T-cell (primary cell): ENCODE data around the gene ARHGEF4. TPM values are rescaled to one million over a fixed set of nuclear protein-coding genes. Genes with fewer than 3 reads are reported as not detected.

Experiments used
- ATAC-seq, 4 experiments: fragments of 200-7000 bp in 3 of 4; fragments of 150-1000 bp in 1 of 4; cut with Tn5 transposase; replicated peaks in 1 of 4; 1 replicate in 3 of 4; 2 replicates in 1 of 4; pipeline ENCODE4 v1.10.0; 2021; ENCODE audit warnings: moderate library complexity in 3 of 4, mild to moderate bottlenecking in 2 of 4, moderate number of reproducible peaks in 1 of 4
- CTCF ChIA-PET, 2 donors: fragments of 300-600 bp; sonication (Branson Sonifier 250); formaldehyde crosslinking; loops; one replicate each; lab custom pipeline; 2022; ENCODE audit warnings: antibody characterized with exemption in 2 of 2; lab: Charles Lee
- POLR2A ChIA-PET, 2 donors: fragments of 300-600 bp; sonication (Branson Sonifier 250); formaldehyde crosslinking; loops; one replicate each; lab custom pipeline; 2022; ENCODE audit warnings: antibody characterized with exemption in 2 of 2; lab: Charles Lee
- DNase-seq, 35 experiments: peaks; one replicate each; pipeline versions ENCODE4 v3.0.0 to v3.0.0-alpha.2; 2013 to 2023
- H3K27ac ChIP-seq: one replicate; pipeline ENCODE4 v1.5.1; 2013; ENCODE audit warnings: low read length
- H3K27me3 ChIP-seq, 2 experiments: replicated peaks in 1 of 2; 1 replicate in 1 of 2; 2 replicates in 1 of 2; pipeline versions ENCODE4 v1.6.1 to v1.7.0; 2013; ENCODE audit warnings: low read length in 1 of 2, mixed read lengths in 1 of 2; ENCODE audit not compliant: control insufficient read depth in 2 of 2, insufficient read depth in 2 of 2; ENCODE audit errors: extremely low read depth in 1 of 2
- H3K36me3 ChIP-seq, 2 donors: 1 replicate in 1 of 2; 2 replicates in 1 of 2; pipeline versions ENCODE4 v1.6.1 to v1.7.0; 2013; ENCODE audit warnings: low read length in 1 of 2; ENCODE audit not compliant: control insufficient read depth in 2 of 2, insufficient read depth in 1 of 2; ENCODE audit errors: extremely low read depth in 1 of 2
- H3K4me1 ChIP-seq, 2 experiments: 1 replicate in 1 of 2; 2 replicates in 1 of 2; pipeline versions ENCODE4 v1.6.1 to v1.7.0; 2013; ENCODE audit warnings: low read length in 2 of 2, mixed read lengths in 1 of 2; ENCODE audit not compliant: insufficient read depth in 2 of 2, control insufficient read depth in 1 of 2; ENCODE audit errors: extremely low read depth in 1 of 2
- H3K4me3 ChIP-seq, 2 donors: 1 replicate in 1 of 2; 2 replicates in 1 of 2; pipeline versions ENCODE4 v1.5.1 to v1.7.0; 2013; ENCODE audit warnings: mild to moderate bottlenecking in 2 of 2, low read length in 1 of 2, moderate library complexity in 1 of 2; ENCODE audit not compliant: control insufficient read depth in 1 of 2; ENCODE audit errors: extremely low read depth in 1 of 2
- H3K9me3 ChIP-seq: 2 replicates; pipeline ENCODE4 v1.7.0; 2013
- H3K27ac Mint-ChIP-seq, 2 donors: one replicate each; pipeline ENCODE4 v1.8.0; 2020 to 2021; ENCODE audit warnings: mild to moderate bottlenecking in 2 of 2, mixed read lengths in 2 of 2
- H3K27me3 Mint-ChIP-seq, 2 donors: one replicate each; pipeline ENCODE4 v1.8.0; 2021 to 2022; ENCODE audit warnings: mixed read lengths in 2 of 2
- H3K36me3 Mint-ChIP-seq: one replicate; pipeline ENCODE4 v1.8.0; 2021; ENCODE audit warnings: mixed read lengths
- H3K4me1 Mint-ChIP-seq, 3 donors: one replicate each; pipeline ENCODE4 v1.8.0; 2020 to 2022; ENCODE audit warnings: mixed read lengths in 3 of 3, mild to moderate bottlenecking in 1 of 3
- H3K4me3 Mint-ChIP-seq, 3 donors: one replicate each; pipeline ENCODE4 v1.8.0; 2020 to 2022; ENCODE audit warnings: mild to moderate bottlenecking in 3 of 3, mixed read lengths in 3 of 3, moderate library complexity in 3 of 3
- H3K9me3 Mint-ChIP-seq, 3 donors: one replicate each; pipeline ENCODE4 v1.8.0; 2020 to 2022; ENCODE audit warnings: mixed read lengths in 3 of 3
- WGBS: methylation state at CpG from one replicate; pipeline ENCODE4 v1.1.5; 2013; ENCODE audit warnings: missing lambda C conversion rate; ENCODE audit not compliant: insufficient coverage; 5-methylcytosine and 5-hydroxymethylcytosine counted together
- total RNA-seq, 35 experiments: library from RNA in 6 of 35; stranded (reverse) in 6 of 35; fragments of 120-200 nt in 1 of 35; gene quantifications; one replicate each; pipeline versions ENCODE4 v1.2.1 to v1.2.4 and lab custom pipeline; 2013 to 2026

Gene ARHGEF4
- total RNA-seq, 5 donors from 2014 or later (not counting 1 experiment from before 2014, with no cell fraction given): 2.9 to 5.3 (median 4.4) TPM

DNA sequence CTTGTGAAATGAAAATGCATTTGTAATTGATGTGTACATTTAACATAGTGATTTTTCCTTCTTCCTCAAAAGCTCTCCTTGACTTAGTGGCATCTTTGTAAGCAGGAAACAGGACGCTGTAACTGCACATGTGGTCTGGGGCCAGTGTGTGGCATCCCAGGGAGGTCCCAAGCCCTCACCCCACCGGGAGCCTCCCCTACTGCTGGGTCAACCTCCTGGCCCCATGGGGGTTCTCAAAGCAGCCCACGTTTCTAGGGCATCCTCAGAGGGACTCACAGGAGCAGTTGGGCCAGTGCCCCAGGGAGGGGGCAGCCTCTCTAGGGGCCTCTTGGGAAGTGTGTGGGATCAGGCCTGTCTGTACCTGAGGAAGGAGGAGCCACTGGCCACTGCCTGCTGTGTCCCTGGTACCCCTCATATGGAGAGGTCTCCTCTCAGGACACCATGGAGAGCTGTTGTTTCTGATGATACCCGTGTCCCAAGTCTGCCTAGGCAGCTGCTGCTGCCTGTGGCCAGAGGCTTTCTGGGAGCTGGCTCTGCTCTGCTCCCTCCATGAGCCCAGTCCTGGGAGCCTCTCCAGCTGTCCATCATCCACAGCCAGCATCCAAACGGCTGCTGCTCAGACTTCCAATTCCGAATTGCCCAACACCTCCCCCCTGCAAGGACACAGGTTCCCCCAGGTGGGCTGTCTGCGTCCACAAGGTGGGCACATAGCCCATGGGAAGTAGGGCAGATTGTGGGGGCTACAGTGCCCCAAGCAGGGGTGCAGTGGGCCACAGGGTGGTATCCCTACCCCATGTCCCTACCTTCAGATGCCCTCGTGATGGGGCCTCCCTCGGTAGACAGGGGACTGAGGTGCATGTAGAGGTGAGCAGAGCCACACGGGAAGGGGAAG lies 13.4 kb downstream of the ARHGEF4 start:
- no peaks in the 10 kb centered on the region for H3K9me3 Mint-ChIP-seq
- Histone ChIP-seq H3K27ac (no peak overlapping the region), H3K4me3 (no peak overlapping the region), H3K36me3 (no peaks in the 10 kb centered on the region), H3K27me3 (peaks cover 0 to 27% of the 10 kb centered on the region in 2 experiments), H3K4me1 (no peaks in the 10 kb centered on the region), H3K9me3 (no peaks in the 10 kb centered on the region)
- H3K36me3 Mint-ChIP-seq: no peaks in the 10 kb centered on the region
- no peak overlapping the region for H3K27ac Mint-ChIP-seq
- H3K4me3 Mint-ChIP-seq: no peak overlapping the region
- POLR2A ChIA-PET: no interaction called here
- CTCF ChIA-PET: interaction anchor here in 1 of 2 donors (0.6 kb wide), 1 partner anchor 191 kb away, joined by 4 read pairs; no protein-coding TSS in a partner anchor
- H3K27me3 Mint-ChIP-seq: peaks cover 4 to 8% of the 10 kb centered on the region in 2 donors
- 22% methylated on average over 3 of the region's 10 CpGs for WGBS
- ATAC-seq (no peak), DNase-seq (no peak)
- H3K4me1 Mint-ChIP-seq: no peaks in the 10 kb centered on the region

DNA sequence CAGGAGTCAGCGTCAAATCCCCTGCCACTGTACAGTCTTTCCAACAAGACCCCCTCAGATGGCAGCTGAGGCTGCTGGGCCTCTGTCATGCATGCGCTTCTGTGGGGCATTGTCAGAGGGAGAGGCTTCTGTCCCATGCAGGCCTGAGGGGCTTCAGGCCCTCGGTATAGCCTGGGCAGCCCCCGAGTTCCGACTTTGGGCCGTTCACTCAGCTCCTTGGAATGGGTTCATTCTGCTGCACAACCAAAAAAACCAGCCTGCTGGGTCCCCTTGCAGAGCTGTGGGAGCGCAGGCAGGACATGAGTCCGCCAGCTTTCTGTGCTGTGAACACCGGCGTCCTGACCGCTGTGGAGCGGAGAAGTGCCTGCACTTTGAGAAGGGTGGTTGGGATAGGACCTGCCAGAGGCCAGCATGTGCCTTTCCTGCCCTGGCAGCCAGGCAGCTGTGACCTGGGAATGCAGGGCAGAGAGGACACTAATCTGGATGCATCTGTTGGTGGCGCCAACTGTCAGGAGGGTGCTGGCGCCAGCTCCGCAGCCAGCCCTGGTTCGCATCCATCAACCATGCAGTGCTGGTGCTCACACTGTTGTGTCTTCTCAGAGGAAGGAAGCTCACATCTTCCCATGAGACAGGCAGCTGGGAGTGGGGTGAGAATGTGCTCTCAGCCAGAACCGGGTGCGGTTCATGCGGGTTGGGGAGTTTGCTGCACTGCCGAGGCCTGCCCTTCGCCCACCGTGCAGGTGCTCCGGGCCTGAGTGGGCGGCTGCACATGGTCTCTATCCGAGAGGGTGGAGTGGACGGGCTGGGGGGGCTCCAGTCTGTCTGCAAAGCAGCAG lies 14.3 kb downstream of the ARHGEF4 start:
- ChIA-PET CTCF (no interaction called here), POLR2A (no interaction called here)
- H3K9me3 Mint-ChIP-seq: peaks cover 0 to 5% (median 0%) of the 10 kb centered on the region in 3 donors
- H3K4me3 Mint-ChIP-seq: no peak overlapping the region
- DNase-seq (no peak), ATAC-seq (no peak)
- Histone ChIP-seq H3K27me3 (peaks cover 0 to 27% of the 10 kb centered on the region in 2 experiments), H3K4me1 (no peaks in the 10 kb centered on the region), H3K36me3 (no peaks in the 10 kb centered on the region), H3K9me3 (no peaks in the 10 kb centered on the region), H3K27ac (no peak overlapping the region), H3K4me3 (no peak overlapping the region)
- H3K27me3 Mint-ChIP-seq: peaks cover 4 to 8% of the 10 kb centered on the region in 2 donors
- 89% methylated on average over 24 of the region's 26 CpGs for WGBS
- no peak overlapping the region for H3K27ac Mint-ChIP-seq
- H3K36me3 Mint-ChIP-seq: no peaks in the 10 kb centered on the region
- no peaks in the 10 kb centered on the region for H3K4me1 Mint-ChIP-seq

DNA sequence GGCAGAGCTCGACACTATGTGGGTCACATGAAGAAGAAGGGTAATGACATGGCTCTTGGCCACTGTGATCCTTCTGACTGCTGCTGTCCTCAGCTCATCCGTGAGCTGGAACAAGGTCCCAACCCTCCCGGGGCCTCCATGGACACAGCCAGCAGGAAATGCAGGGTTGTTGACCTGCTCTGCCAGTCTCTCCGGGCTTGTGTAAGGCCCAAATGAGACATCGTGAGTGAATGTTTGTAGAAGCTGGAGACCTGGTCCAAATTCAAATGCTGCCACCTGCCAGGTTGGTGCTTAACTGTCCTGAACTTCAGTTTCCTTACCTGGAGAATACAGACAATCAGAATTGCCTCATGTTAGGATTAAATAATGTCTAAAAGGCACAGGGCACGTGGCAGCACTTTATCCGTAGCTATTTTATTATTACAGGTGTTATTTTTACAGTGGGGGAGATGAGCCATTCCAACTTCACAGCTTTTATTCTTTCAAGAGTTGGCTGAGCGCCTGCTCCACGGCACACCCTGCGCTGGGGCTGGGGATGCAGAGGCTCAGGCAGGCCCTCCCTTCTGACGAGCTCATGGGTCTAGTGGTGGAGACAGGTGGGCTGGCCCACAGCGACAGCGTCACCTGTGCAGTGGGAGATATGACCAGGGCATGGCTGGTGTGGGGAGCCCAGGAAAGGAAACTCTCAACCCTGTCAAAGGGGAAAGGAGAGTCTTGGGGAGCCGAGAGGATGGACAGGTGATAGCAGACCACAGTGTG lies 15.1 kb downstream of the ARHGEF4 start:
- H3K27ac Mint-ChIP-seq: no peak overlapping the region
- peaks cover 0 to 27% of the 10 kb centered on the region in 2 experiments for H3K27me3 ChIP-seq
- peaks cover 4 to 8% of the 10 kb centered on the region in 2 donors for H3K27me3 Mint-ChIP-seq
- 76% methylated on average over 7 of the region's 14 CpGs for WGBS
- no peaks in the 10 kb centered on the region for H3K36me3 Mint-ChIP-seq
- no peak overlapping the region for H3K27ac ChIP-seq
- DNase-seq (no peak), ATAC-seq (no peak)
- no peak overlapping the region for H3K4me3 Mint-ChIP-seq
- H3K4me1 Mint-ChIP-seq: no peaks in the 10 kb centered on the region
- ChIA-PET CTCF (no interaction called here), POLR2A (no interaction called here)
- H3K9me3 Mint-ChIP-seq: peaks cover 0 to 8% (median 2%) of the 10 kb centered on the region in 3 donors
- no peaks in the 10 kb centered on the region for H3K9me3 ChIP-seq
- no peak overlapping the region for H3K4me3 ChIP-seq
- H3K4me1 ChIP-seq: no peaks in the 10 kb centered on the region
- H3K36me3 ChIP-seq: no peaks in the 10 kb centered on the region

DNA sequence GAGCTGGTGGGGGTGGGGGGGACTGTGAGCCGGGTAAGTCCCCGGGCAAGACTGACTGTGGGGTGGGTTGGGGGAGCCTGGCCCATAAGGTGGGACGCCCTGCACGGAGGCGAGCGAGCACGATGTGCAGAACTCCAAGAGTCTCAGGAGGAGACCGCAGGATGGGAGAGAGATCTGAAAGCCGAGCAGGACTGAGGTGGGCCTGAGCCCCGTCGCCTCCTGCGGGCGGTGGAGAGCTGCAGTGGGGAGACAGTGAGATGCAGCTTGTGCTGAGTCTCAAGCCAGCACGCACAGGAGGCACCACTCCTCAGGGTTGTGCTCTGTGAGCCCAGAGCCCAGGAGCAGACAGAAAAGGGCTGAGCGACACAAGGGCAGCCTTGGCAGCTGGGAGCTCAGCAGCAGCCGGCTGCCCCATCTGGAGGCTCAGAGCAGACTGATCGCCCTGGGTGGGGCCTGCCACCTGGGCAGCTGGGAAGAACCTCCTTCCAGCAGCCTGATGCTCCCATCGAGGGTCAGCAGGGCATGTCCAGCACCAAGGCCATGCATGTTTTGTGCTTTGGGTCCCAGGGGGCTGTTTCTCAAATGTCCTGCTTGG lies 15.9 kb downstream of the ARHGEF4 start:
- CTCF ChIA-PET: no interaction called here
- H3K4me1 Mint-ChIP-seq: no peaks in the 10 kb centered on the region
- Histone ChIP-seq H3K27ac (no peak overlapping the region), H3K27me3 (peaks cover 0 to 25% of the 10 kb centered on the region in 2 experiments), H3K4me3 (no peak overlapping the region), H3K4me1 (no peaks in the 10 kb centered on the region), H3K36me3 (no peaks in the 10 kb centered on the region), H3K9me3 (no peaks in the 10 kb centered on the region)
- H3K4me3 Mint-ChIP-seq: no peak overlapping the region
- 85% methylated on average over 13 of the region's 18 CpGs for WGBS
- peaks cover 0 to 8% (median 2%) of the 10 kb centered on the region in 3 donors for H3K9me3 Mint-ChIP-seq
- no peak for ATAC-seq
- no peak overlapping the region for H3K27ac Mint-ChIP-seq
- H3K36me3 Mint-ChIP-seq: no peaks in the 10 kb centered on the region
- POLR2A ChIA-PET: no interaction called here
- peaks cover 4 to 8% of the 10 kb centered on the region in 2 donors for H3K27me3 Mint-ChIP-seq
- DNase-seq: no peak

DNA sequence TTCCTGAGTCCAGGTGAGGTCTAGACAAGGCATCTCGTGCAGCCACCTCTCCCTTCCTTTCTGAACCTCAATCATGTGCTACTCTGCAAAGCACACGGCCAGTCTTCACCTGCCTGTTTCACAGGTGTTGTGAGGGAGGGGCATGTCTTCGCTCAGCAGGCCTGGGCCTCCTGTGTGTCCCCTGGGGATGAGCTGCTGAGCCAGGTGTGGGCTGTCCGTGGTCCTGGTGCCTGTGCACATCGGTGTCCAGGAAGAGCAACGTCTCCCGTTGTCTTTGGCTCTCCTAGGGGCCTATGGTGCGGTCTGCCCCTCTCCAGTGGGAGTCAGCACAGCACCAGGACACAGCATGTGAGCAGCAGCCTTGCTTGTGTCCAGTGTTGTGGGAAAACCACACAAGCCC lies 16.7 kb downstream of the ARHGEF4 start:
- Histone ChIP-seq H3K36me3 (no peaks in the 10 kb centered on the region), H3K27me3 (peaks cover 0 to 25% of the 10 kb centered on the region in 2 experiments), H3K4me3 (no peak overlapping the region), H3K4me1 (no peaks in the 10 kb centered on the region), H3K9me3 (no peaks in the 10 kb centered on the region), H3K27ac (no peak overlapping the region)
- ChIA-PET CTCF (no interaction called here), POLR2A (no interaction called here)
- Mint-ChIP-seq H3K36me3 (no peaks in the 10 kb centered on the region), H3K27ac (no peak overlapping the region), H3K27me3 (peaks cover 4 to 8% of the 10 kb centered on the region in 2 donors), H3K4me1 (no peaks in the 10 kb centered on the region), H3K4me3 (no peak overlapping the region), H3K9me3 (peaks cover 0 to 8% (median 2%) of the 10 kb centered on the region in 3 donors)
- 80% methylated on average over 6 of the region's 8 CpGs for WGBS
- DNase-seq (no peak), ATAC-seq (no peak)
